ENCODE results near the gene RRM2.

DNA sequence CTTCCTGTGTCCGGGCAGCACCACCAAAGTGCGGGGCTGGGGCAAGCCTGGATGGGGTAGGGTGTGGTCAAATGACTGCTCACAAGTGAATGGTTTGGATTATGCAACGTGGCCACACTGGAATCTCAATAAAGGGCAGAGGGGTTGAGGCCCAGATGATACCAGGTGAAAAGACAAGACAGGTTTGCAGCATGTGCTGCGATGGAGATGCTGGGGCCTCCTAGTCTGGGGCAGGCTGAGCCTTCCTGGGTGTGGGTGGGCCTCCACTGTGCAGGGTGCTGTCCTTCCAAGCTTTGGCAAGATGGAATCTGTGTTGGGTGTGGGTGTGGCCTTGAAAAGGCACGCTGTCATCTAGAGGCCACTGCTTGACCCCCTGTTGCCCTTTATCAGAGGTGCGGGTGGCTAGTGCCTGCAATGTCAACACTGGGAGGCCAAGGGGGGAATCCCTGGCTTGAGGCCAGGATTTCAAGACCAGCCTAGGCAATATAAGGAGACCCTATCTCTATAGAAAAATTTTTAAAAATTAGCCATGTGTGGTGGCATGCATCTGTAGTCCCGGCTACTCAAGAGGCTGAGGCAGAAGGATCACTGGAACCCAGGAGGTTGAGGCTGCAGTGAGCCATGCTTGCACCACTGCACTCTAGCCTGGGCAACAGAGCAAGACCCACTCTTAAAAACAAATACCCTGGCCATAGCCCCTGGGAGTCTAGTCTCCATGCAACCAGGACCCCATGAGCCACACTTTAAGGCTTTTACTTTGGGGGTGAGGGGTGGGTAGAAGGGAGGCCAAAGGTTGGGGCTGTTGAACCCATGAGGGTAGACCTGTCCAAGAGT, 13.8 kb downstream of the RRM2 start:
- TF ChIP-seq, protein P1, sequence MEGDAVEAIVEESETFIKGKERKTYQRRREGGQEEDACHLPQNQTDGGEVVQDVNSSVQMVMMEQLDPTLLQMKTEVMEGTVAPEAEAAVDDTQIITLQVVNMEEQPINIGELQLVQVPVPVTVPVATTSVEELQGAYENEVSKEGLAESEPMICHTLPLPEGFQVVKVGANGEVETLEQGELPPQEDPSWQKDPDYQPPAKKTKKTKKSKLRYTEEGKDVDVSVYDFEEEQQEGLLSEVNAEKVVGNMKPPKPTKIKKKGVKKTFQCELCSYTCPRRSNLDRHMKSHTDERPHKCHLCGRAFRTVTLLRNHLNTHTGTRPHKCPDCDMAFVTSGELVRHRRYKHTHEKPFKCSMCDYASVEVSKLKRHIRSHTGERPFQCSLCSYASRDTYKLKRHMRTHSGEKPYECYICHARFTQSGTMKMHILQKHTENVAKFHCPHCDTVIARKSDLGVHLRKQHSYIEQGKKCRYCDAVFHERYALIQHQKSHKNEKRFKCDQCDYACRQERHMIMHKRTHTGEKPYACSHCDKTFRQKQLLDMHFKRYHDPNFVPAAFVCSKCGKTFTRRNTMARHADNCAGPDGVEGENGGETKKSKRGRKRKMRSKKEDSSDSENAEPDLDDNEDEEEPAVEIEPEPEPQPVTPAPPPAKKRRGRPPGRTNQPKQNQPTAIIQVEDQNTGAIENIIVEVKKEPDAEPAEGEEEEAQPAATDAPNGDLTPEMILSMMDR (IDR thresholded peaks at IDR 0.05): no peak
- no peak for TF ChIP-seq EP300 (IDR thresholded peaks at IDR 0.05)

Data from stomach (tissue), 4 donors.